ENCODE data around the gene RNF220. TPM values are rescaled to one million over a fixed set of nuclear protein-coding genes. Genes with fewer than 3 reads are reported as not detected.

Gene RNF220
- total and polyA plus RNA-seq, 2 of the 4 experiments (the other 2 are of a cell fraction): 71.8 to 77.1 TPM

DNA sequence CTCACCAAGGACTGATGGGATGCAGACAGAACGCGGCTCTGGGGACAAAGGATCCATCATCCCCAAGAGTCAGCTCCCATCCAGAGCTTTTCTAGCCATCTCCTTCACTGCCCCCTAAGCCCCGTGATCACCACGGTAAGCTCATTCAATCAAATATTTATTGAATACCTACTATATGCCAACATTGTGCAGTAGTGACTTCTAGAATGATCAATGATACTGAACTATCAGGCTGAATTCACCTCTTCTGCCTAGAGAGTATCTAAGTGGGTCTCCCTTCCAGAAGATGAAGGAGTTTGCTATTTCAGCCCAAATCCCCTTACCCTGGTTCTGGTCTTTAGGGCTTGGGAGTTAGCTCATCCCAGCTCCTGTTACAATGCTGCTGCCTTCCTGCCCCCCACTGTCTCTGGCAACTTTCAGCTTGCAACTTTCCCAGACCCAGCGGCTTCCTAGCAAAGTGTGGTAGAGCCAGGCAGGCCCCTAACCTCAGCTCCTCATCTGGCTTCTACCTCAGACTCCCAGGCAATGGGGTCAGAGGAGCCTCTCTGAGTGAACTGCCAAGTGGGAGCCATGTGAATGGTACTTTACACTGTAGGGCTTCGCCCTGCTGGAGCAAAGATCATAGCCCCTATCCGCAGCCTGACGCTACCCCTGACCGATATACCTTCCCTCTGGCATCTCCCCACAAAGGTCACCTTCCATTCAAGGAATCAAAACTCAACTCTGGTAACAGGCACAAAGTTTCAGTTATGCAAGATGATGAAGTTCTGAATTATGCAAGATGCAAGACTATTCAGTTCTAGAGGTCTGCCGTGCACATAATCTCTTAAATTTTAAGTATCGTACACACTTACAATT is 248.3 kb downstream of the RNF220 start (continued):
- TF ChIP-seq MAZ (IDR thresholded peaks at IDR 0.05; ENCODE audit: borderline replicate concordance, low read depth, low read length): no peak
- TF ChIP-seq CHD1 (IDR thresholded peaks at IDR 0.05; ENCODE audit: low read depth, low read length): no peak

DNA sequence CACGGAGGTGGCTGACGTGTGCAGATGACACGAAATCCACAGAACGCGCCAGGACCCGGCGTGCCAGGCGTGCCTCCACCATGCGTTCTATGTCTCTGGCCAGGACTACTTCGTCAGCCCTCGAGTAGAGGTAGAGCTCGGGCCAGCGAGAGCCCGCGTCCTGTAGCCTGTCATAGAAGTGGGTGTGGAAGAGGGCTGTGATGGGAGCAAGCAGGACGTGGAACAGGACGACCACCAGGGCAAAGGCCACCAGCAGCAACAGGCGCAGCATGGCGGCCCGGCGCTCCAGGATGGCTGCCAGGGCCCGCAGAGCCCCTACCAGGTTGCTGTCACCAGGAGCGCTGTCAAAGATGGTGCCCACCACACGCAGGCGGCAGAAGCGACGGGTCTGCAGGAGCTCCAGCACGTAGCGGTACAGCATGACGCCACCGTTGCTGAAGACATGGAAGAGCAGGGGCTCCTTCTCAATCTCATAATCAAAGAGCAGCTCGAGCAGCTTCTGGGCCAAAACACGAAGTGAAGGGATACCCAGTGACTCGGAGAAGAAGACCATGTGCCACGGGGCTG is 249.6 kb downstream of the RNF220 start:
- Histone ChIP-seq H3K36me3 (ENCODE audit: control insufficient read depth, insufficient read depth, low read length) (peaks cover 9% of the 10 kb centered on the region), H3K79me1 (ENCODE audit: low read depth in 1 of 2, low read length in 2 of 2) (no peaks in the 10 kb centered on the region), H3K9ac (ENCODE audit: low read depth, low read length) (no peak overlapping the region), H3K4me2 (ENCODE audit: low read depth, low read length) (no peak overlapping the region), H3K56ac (ENCODE audit: extremely low read depth, insufficient read depth, low read length) (no peak overlapping the region), H3K9me1 (ENCODE audit: insufficient read depth, low read length) (no peaks in the 10 kb centered on the region), H2BK15ac (ENCODE audit: low read depth, low read length) (no peak overlapping the region), H4K91ac (ENCODE audit: insufficient read depth, low read depth, low read length) (no peak overlapping the region), H3K4me1 (ENCODE audit: control insufficient read depth, insufficient read depth, low read length) (no peaks in the 10 kb centered on the region), H2BK5ac (ENCODE audit: low read depth, low read length, poor library complexity, severe bottlenecking) (no peak overlapping the region), H3K14ac (replicated peaks; ENCODE audit: low read depth, low read length) (no peak overlapping the region), H3K23ac (ENCODE audit: low read depth, low read length) (no peak overlapping the region), H2AK9ac (replicated peaks; ENCODE audit: low read depth, low read length, poor library complexity) (no peak overlapping the region), H4K5ac (ENCODE audit: low read depth, low read length) (no peak overlapping the region), H3K18ac (ENCODE audit: low read depth, low read length) (no peak overlapping the region), H2AK5ac (ENCODE audit: low read depth, low read length) (no peak overlapping the region), H3K9me3 (ENCODE audit: control insufficient read depth, insufficient read depth, low read length) (no peaks in the 10 kb centered on the region), H3K4me3 (ENCODE audit: insufficient read depth, low read depth, low read length) (no peak overlapping the region), H4K20me1 (ENCODE audit: insufficient read depth, low read length) (0 out of 2 replicates have a peak, but pooled peaks cover 5% of the 10 kb centered on the region), H3K27me3 (ENCODE audit: control insufficient read depth, insufficient read depth, low read length) (no peaks in the 10 kb centered on the region), H4K8ac (ENCODE audit: low read depth in 2 of 2, low read length in 2 of 2) (no peak overlapping the region), H2AFZ (replicated peaks; ENCODE audit: low read length, poor library complexity) (peak overlapping the region; percentile 3), H3K4ac (ENCODE audit: low read depth, low read length) (no peak overlapping the region), H2BK20ac (ENCODE audit: low read depth, low read length) (no peak overlapping the region), H3K27ac (ENCODE audit: insufficient read depth, low read length) (no peak overlapping the region), H2BK120ac (ENCODE audit: low read depth, low read length) (no peak overlapping the region)
- POLR2A ChIA-PET (ENCODE audit: unreplicated experiment): no interaction called here
- no TSS peak for BruUV-seq (replicated peaks)
- dilution Hi-C loops (cut with HindIII; ENCODE audit: low sequenced_read_pairs, unreplicated experiment): no loop called here
- ATAC-seq (ENCODE audit: low read depth) (no peak), DNase-seq (no peak)
- intact Hi-C loops (cut with micrococcal nuclease): loop anchor here (5.0 kb wide), 1 partner anchor 327 kb away; no protein-coding TSS in a partner anchor
- in situ Hi-C loops (cut with MboI; ENCODE audit: low sequenced_read_pairs): loop anchor here (5.0 kb wide), 2 partner anchors 47 to 277 kb away; no protein-coding TSS in a partner anchor
- 92% methylated on average over 14 of the region's 35 CpGs; no CpG with 5 or more reads in 1 of the 2 experiments for WGBS, 2 experiments (ENCODE audit: extremely low coverage in 2 of 2, insufficient read length in 1 of 2)
- CTCF ChIA-PET: no interaction called here
- TF ChIP-seq, protein P1, sequence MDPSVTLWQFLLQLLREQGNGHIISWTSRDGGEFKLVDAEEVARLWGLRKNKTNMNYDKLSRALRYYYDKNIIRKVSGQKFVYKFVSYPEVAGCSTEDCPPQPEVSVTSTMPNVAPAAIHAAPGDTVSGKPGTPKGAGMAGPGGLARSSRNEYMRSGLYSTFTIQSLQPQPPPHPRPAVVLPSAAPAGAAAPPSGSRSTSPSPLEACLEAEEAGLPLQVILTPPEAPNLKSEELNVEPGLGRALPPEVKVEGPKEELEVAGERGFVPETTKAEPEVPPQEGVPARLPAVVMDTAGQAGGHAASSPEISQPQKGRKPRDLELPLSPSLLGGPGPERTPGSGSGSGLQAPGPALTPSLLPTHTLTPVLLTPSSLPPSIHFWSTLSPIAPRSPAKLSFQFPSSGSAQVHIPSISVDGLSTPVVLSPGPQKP (IDR thresholded peaks at IDR 0.05; ENCODE audit: borderline replicate concordance, low read depth, low read length): no peak
- TF ChIP-seq POLR2A (IDR thresholded peaks at IDR 0.05; ENCODE audit: low read depth, low read length) (no peak), RCOR1 (IDR thresholded peaks at IDR 0.05; ENCODE audit: insufficient replicate concordance, low read length) (no peak), CHD1 (IDR thresholded peaks at IDR 0.05; ENCODE audit: low read depth, low read length) (no peak), SMC3 (IDR thresholded peaks at IDR 0.05; ENCODE audit: low read depth, low read length) (no peak), MAFK (IDR thresholded peaks at IDR 0.05; ENCODE audit: low read depth, low read length) (no peak), MAZ (IDR thresholded peaks at IDR 0.05; ENCODE audit: borderline replicate concordance, low read depth, low read length) (no peak), RAD21 (IDR thresholded peaks at IDR 0.05; ENCODE audit: low read length) (no peak), BHLHE40 (IDR thresholded peaks at IDR 0.05; ENCODE audit: low read depth, low read length) (no peak)
- TF ChIP-seq, protein P2, sequence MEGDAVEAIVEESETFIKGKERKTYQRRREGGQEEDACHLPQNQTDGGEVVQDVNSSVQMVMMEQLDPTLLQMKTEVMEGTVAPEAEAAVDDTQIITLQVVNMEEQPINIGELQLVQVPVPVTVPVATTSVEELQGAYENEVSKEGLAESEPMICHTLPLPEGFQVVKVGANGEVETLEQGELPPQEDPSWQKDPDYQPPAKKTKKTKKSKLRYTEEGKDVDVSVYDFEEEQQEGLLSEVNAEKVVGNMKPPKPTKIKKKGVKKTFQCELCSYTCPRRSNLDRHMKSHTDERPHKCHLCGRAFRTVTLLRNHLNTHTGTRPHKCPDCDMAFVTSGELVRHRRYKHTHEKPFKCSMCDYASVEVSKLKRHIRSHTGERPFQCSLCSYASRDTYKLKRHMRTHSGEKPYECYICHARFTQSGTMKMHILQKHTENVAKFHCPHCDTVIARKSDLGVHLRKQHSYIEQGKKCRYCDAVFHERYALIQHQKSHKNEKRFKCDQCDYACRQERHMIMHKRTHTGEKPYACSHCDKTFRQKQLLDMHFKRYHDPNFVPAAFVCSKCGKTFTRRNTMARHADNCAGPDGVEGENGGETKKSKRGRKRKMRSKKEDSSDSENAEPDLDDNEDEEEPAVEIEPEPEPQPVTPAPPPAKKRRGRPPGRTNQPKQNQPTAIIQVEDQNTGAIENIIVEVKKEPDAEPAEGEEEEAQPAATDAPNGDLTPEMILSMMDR (conservative IDR thresholded peaks at IDR 0.05; ENCODE audit: low read depth, low read length): no peak
- TF ChIP-seq, protein P3, sequence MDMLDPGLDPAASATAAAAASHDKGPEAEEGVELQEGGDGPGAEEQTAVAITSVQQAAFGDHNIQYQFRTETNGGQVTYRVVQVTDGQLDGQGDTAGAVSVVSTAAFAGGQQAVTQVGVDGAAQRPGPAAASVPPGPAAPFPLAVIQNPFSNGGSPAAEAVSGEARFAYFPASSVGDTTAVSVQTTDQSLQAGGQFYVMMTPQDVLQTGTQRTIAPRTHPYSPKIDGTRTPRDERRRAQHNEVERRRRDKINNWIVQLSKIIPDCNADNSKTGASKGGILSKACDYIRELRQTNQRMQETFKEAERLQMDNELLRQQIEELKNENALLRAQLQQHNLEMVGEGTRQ (IDR thresholded peaks at IDR 0.05; ENCODE audit: low read depth, low read length): no peak
